ENCODE measurements around the gene NFATC1. TPM values are rescaled to one million over a fixed set of nuclear protein-coding genes. Genes with fewer than 3 reads are reported as not detected.

The NFATC1 gene
- total RNA-seq, 2 experiments from 2014 or later, result 97.2 to 98.3 TPM

GRCh38 chr18:79406708-79407107, 11.0 kb downstream of the NFATC1 start:
- Mint-ChIP-seq H3K4me3 (peak overlapping the region; percentile 84), H3K4me1 (ENCODE audit: low read depth) (peaks cover 51% of the 10 kb centered on the region), H3K36me3 (ENCODE audit: low read depth) (peaks cover 57% of the 10 kb centered on the region), H3K27me3 (no peaks in the 10 kb centered on the region), H3K27ac (peak overlapping the region; percentile 91), H3K9me3 (peaks cover 2% of the 10 kb centered on the region)
- ChIA-PET CTCF (interaction anchor here (1.4 to 6.2 kb wide), 2 partner anchors 9 to 27 kb away, joined by 4 to 44 read pairs; no protein-coding TSS in a partner anchor), POLR2A (interaction anchor here (0.7 to 2.2 kb wide), 6 partner anchors 13 to 118 kb away, joined by 3 to 7 read pairs (median 4); no protein-coding TSS in a partner anchor)
- no peak for ATAC-seq
- no peak for TF ChIP-seq CTCF (IDR thresholded peaks at IDR 0.05)
- intact Hi-C loops (cut with micrococcal nuclease), result no loop called here
- DNase-seq, result no peak

GRCh38 chr18:79409313-79409712, 13.6 kb downstream of the NFATC1 start:
- no peak for TF ChIP-seq CTCF (IDR thresholded peaks at IDR 0.05)

GRCh38 chr18:79410171-79410641, 14.5 kb downstream of the NFATC1 start:
- Mint-ChIP-seq H3K9me3 (peaks cover 2% of the 10 kb centered on the region), H3K4me3 (no peak overlapping the region), H3K4me1 (ENCODE audit: low read depth) (peaks cover 41% of the 10 kb centered on the region), H3K27ac (no peak overlapping the region), H3K27me3 (no peaks in the 10 kb centered on the region), H3K36me3 (ENCODE audit: low read depth) (peaks cover 63% of the 10 kb centered on the region)
- intact Hi-C loops (cut with micrococcal nuclease), result no loop called here
- no peak for DNase-seq
- ChIA-PET CTCF (no interaction called here), POLR2A (no interaction called here)
- no peak for TF ChIP-seq CTCF (IDR thresholded peaks at IDR 0.05)
- ATAC-seq, result no peak

More at GRCh38 chr18:79409313-79409712, 13.6 kb downstream of the NFATC1 start:
- H3K4me3 Mint-ChIP-seq, result no peak overlapping the region
- H3K4me1 Mint-ChIP-seq (ENCODE audit: low read depth), result peaks cover 43% of the 10 kb centered on the region
- ATAC-seq (no peak), DNase-seq (no peak)
- ChIA-PET POLR2A (no interaction called here), CTCF (no interaction called here)
- H3K36me3 Mint-ChIP-seq (ENCODE audit: low read depth), result peaks cover 65% of the 10 kb centered on the region
- H3K27me3 Mint-ChIP-seq, result no peaks in the 10 kb centered on the region
- H3K9me3 Mint-ChIP-seq, result peaks cover 2% of the 10 kb centered on the region
- intact Hi-C loops (cut with micrococcal nuclease), result no loop called here
- no peak overlapping the region for H3K27ac Mint-ChIP-seq

GRCh38 chr18:79410731-79411613, 15.2 kb downstream of the NFATC1 start:
- peaks cover 36% of the 10 kb centered on the region for H3K4me1 Mint-ChIP-seq (ENCODE audit: low read depth)
- H3K36me3 Mint-ChIP-seq (ENCODE audit: low read depth), result peaks cover 60% of the 10 kb centered on the region
- H3K27me3 Mint-ChIP-seq, result no peaks in the 10 kb centered on the region
- ChIA-PET CTCF (no interaction called here), POLR2A (no interaction called here)
- no peak overlapping the region for H3K27ac Mint-ChIP-seq
- TF ChIP-seq CTCF (IDR thresholded peaks at IDR 0.05), result no peak
- ATAC-seq (no peak), DNase-seq (no peak)
- intact Hi-C loops (cut with micrococcal nuclease), result no loop called here
- H3K4me3 Mint-ChIP-seq, result no peak overlapping the region
- peaks cover 2% of the 10 kb centered on the region for H3K9me3 Mint-ChIP-seq

Measured in activated CD8-positive, alpha-beta T cell treated with anti-CD3 and anti-CD28 coated beads for 36 hours (primary cell).